Fibroblast of the aortic adventitia (primary cell): ENCODE data around the gene DLST. TPM values are rescaled to one million over a fixed set of nuclear protein-coding genes. Genes with fewer than 3 reads are reported as not detected.

ENCODE experiments used
- DNase-seq: peaks from one replicate; pipeline ENCODE4 v3.0.0-alpha.2; 2010; ENCODE audit warnings: low read depth
- H3K4me3 ChIP-seq: 2 replicates; pipeline ENCODE4 v1.5.1; 2011; ENCODE audit warnings: low read depth, mild to moderate bottlenecking, control low read depth, low read length, moderate library complexity
- total RNA-seq: library from RNA; depleted of rRNA; stranded (reverse); fragments of >200 nt; gene quantifications from 2 replicates; pipeline ENCODE4 v1.2.3, GENCODE V29; 2012; ENCODE audit warnings: low replicate concordance
- TF ChIP-seq, protein P1 (sequence below): IDR thresholded peaks from 2 replicates; pipeline ENCODE4 v1.5.1; 2011; ENCODE audit warnings: mild to moderate bottlenecking, low read length, control low read depth, inconsistent platforms; ENCODE audit not compliant: insufficient read depth

Gene DLST
- total RNA-seq, 1 donor = 68.5 TPM

DNA sequence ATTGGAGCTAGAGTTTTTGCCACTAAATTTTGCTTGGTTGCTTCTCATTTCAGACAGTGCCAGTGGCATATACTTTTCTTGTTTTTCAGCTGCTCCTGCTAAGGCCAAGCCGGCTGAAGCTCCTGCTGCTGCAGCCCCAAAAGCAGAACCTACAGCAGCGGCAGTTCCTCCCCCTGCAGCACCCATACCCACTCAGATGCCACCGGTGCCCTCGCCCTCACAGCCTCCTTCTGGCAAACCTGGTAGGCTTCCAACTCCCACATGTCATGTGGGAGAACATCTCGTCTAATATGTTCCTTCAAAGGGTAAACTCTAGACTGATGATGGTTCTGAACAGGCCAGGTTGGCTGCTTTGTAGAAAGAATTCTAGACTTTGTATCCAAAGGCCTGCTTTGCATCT is 11.0 kb downstream of the DLST start:
- TF ChIP-seq, protein P1, sequence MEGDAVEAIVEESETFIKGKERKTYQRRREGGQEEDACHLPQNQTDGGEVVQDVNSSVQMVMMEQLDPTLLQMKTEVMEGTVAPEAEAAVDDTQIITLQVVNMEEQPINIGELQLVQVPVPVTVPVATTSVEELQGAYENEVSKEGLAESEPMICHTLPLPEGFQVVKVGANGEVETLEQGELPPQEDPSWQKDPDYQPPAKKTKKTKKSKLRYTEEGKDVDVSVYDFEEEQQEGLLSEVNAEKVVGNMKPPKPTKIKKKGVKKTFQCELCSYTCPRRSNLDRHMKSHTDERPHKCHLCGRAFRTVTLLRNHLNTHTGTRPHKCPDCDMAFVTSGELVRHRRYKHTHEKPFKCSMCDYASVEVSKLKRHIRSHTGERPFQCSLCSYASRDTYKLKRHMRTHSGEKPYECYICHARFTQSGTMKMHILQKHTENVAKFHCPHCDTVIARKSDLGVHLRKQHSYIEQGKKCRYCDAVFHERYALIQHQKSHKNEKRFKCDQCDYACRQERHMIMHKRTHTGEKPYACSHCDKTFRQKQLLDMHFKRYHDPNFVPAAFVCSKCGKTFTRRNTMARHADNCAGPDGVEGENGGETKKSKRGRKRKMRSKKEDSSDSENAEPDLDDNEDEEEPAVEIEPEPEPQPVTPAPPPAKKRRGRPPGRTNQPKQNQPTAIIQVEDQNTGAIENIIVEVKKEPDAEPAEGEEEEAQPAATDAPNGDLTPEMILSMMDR = no peak
- H3K4me3 ChIP-seq = no peak overlapping the region
- no peak for DNase-seq

DNA sequence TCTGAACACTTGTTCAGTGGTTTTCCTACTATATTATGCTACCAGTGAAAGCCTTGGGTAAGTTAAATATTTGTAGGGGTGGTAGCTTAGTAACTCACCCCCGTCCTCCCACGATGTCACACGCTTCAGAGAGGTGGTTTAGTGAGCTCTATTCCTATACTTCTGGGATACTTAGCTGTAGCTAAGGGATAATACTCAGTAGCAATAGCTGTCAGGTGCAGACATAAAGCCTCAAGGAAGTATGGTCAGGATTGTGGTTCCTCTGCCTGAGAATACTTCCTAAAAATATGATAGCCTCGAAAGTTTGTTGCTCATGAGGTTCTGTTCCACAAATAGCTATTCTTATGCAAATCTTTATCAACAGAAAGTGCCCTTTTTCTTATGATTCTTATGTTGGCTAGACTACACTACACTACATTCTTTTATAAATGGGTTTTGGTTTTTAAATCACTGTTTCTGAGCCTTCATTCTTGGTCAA is 11.9 kb downstream of the DLST start:
- TF ChIP-seq, protein P1 = no peak
- H3K4me3 ChIP-seq = no peak overlapping the region

DNA sequence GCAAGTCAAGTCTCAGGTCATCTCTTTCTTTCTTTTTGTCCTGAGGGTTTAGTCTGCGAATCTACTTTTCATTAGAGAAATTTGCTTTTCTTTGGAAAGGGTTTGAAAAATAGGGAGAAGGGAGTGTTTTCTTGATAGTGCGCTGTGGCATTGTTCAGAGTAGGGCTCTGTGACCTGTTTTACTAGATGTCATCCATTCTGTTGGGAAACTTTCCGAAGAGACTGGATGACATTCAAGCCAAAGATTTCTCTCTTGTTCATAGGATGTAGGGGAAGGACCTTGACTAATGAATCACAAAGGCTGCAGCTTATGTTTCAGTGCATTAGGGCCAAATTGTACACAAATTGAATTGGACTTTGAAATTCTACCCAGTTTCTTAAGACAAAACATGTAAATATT is 14.7 kb downstream of the DLST start:
- DNase-seq = no peak
- TF ChIP-seq, protein P1 = no peak
- no peak overlapping the region for H3K4me3 ChIP-seq

More for the DNA sequence above, 11.9 kb downstream of the DLST start:
- DNase-seq = no peak

DNA sequence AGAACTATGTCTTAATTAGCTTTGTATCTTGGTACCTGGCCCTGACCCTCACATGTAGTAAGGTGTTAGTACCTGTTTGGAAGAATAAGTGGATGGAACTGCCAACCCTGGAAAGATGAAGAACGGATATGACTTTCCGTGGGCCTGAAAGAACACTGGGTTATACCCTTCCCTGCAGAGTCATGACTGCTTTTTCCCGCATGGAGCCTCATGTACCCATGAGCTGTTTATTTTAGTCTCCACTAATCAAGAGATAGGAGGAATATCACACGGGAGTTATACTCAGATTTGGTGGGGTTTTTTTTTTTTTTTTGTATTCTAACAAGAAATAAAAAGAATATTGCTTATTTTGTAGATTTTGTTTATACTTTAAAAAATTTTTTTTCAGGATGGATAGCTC is 15.9 kb downstream of the DLST start:
- DNase-seq = no peak
- TF ChIP-seq, protein P1 = no peak

DNA sequence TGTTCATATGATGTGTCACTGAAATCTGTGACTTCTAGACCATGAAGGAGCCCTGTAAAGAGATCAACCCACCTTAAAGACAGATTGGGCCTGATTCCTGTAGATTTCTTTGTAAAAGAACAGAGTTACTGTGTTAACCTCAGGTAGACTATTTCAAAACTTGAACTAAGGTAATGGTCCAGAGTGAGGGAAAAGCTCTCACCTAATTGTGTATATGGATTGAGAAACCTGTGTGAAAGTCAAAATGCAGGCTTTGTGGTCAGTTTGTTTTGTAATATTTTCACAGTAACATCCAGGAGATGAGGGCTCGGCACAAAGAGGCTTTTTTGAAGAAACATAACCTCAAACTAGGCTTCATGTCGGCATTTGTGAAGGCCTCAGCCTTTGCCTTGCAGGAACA is 16.4 kb downstream of the DLST start:
- TF ChIP-seq, protein P1 = no peak
- H3K4me3 ChIP-seq = no peak overlapping the region
- no peak for DNase-seq

More for the DNA sequence above, 15.9 kb downstream of the DLST start:
- H3K4me3 ChIP-seq = no peak overlapping the region

DNA sequence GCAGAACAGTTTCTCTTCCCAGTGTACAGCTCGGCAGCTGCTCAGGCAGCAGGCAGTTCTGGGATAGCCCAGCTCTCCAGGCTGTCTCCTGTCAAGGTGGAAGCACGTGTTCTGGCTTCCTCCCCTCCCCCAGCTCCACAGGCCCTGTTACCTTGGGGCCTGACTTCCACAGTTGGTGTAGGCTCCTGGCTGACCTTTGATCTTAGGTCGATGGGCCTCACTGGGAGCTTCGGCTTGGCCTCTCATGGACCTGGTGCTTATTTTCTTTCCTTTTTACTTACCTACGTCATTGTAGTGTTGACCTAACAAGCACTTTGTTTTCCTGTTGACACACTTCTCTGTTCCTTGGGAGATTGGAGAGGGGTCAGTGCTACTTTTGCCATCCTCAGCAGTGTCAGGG is 17.0 kb downstream of the DLST start:
- no peak overlapping the region for H3K4me3 ChIP-seq
- no peak for DNase-seq
- TF ChIP-seq, protein P1 = no peak

DNA sequence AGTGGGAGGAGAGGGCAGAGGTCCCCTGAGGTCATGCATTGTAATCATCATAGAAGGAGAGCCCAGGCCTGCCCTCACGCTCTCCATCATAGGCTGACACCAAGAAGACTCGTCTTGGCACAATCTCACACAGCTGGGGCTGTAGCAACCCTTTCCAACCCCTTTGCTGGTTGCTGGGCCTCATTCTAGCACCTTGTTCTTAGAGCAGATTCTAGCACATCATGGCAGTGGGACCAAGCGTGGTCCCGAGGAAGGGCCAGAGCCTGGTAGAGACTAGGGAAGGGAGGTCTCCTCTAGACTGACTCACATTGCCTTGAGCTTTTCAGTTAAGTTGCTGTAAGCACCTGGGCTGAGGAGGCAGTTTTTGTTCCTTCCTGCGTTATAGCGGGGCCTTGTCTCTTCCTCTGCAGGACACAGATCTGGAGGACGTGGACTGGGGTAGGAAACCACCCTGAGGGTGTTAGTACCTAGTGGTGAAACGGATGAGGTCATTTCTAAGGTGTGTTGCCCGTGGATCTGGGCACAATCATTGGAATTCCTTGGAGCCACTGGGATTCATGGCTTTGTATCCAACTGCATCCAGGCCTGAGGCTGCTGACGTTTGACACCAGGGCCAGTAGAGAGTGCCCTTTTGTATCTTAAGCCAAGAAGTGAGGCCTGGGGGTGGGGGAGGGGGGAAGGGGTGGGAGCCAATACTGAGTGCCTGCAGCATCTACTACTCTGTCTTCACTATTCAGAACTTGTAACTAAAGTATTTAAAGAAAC is 21.4 kb downstream of the DLST start:
- DNase-seq = no peak
- no peak overlapping the region for H3K4me3 ChIP-seq
- TF ChIP-seq, protein P1 = no peak
